OCI-LY7 (cell line): Measurements from ENCODE around the gene NDUFB5.

Experiments used
- CTCF ChIP-seq: fragments of 200-600 bp; sonication (generic); conservative IDR thresholded peaks from 2 replicates; pipeline ENCODE4 v1.5.1; 2014; ENCODE audit warnings: mild to moderate bottlenecking, antibody characterized with exemption, low read length, moderate library complexity, mixed read lengths
- EZH2phosphoT487 ChIP-seq: fragments of 200-600 bp; sonication (generic); IDR thresholded peaks from 2 replicates; pipeline ENCODE4 v1.6.1; 2018; ENCODE audit warnings: low read depth, borderline replicate concordance, mild to moderate bottlenecking, mixed run types, antibody characterized with exemption, low read length, moderate library complexity, mixed read lengths

DNA sequence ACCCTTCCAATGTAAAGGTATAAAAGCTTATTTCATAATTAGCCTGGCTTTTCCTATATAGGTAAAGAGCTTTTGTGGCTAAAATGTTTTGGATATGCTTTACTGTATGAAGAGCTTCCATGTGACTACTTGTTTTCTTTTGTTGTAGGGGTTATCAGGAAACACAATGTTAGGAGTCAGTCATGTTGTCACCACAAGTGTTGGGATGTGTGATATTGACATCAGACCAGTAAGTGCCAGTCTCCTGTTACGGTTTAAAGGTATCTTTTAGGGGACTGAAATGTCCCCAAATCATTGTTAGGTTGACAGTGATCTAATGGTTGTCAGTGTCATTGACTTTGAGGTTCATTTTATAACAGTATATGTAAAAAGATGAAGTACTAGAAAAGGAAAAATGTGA is 23.6 kb upstream of the NDUFB5 start:
- TF ChIP-seq CTCF (no peak), EZH2phosphoT487 (no peak)
